Fibroblast of villous mesenchyme (primary cell): ENCODE data around the gene RBKS. TPM values are rescaled to one million over a fixed set of nuclear protein-coding genes. Genes with fewer than 3 reads are reported as not detected.

ENCODE experiments used
- DNase-seq: peaks from one replicate; pipeline ENCODE4 v3.0.0-alpha.2; 2010; ENCODE audit warnings: low read depth
- H3K4me3 ChIP-seq: 2 replicates; pipeline ENCODE4 v1.5.1; 2011; ENCODE audit warnings: low read depth, mild to moderate bottlenecking, low read length
- CTCF ChIP-seq: IDR thresholded peaks from 2 replicates; pipeline ENCODE4 v1.5.1; 2012; ENCODE audit warnings: low read depth, mild to moderate bottlenecking, low read length; ENCODE audit not compliant: insufficient read depth
- total RNA-seq: library from RNA; depleted of rRNA; stranded (reverse); fragments of >200 nt; gene quantifications from 2 replicates; pipeline ENCODE4 v1.2.3, GENCODE V29; 2012

The RBKS gene
- total RNA-seq, 1 donor: 1.3 TPM

GRCh38 chr2:27799646-27800010, 90.6 kb downstream of the RBKS start:
- no peak for DNase-seq
- no peak for TF ChIP-seq CTCF
- H3K4me3 ChIP-seq: no peak overlapping the region

- peak; percentile 99 for DNase-seq
- no peak overlapping the region for H3K4me3 ChIP-seq
- no peak for TF ChIP-seq CTCF
Measured at GRCh38 chr2:27798948-27799645, 91.1 kb downstream of the RBKS start.

GRCh38 chr2:27798486-27798885, 91.7 kb downstream of the RBKS start:
- no peak for DNase-seq
- no peak overlapping the region for H3K4me3 ChIP-seq
- TF ChIP-seq CTCF: no peak

GRCh38 chr2:27797841-27798240, 92.3 kb downstream of the RBKS start:
- H3K4me3 ChIP-seq: no peak overlapping the region
- no peak for DNase-seq
- no peak for TF ChIP-seq CTCF

- no peak overlapping the region for H3K4me3 ChIP-seq
- no peak for TF ChIP-seq CTCF
- DNase-seq: peak; percentile 20
Measured at GRCh38 chr2:27796791-27797765, 93.1 kb downstream of the RBKS start.

- no peak for DNase-seq
- TF ChIP-seq CTCF: no peak
Measured at GRCh38 chr2:27795868-27796277, 94.3 kb downstream of the RBKS start.

More at GRCh38 chr2:27795868-27796277, 94.3 kb downstream of the RBKS start:
- no peak overlapping the region for H3K4me3 ChIP-seq
